WERI-Rb-1 (cell line): ENCODE measurements around the gene PARP4.
"Not testable (repeated sequence)": the region's sequence is repeated elsewhere in the genome, so short reads cannot be mapped to it uniquely, and the experiment has no call there.

Experiments used
- DNase-seq: peaks from one replicate; pipeline ENCODE4 v3.0.0-alpha.2; 2020
- H3K27ac ChIP-seq: fragments of 250-450 bp; sonication (Bioruptor Pico); 2 replicates; pipeline ENCODE4 v1.5.1; 2020; ENCODE audit warnings: mild to moderate bottlenecking, moderate library complexity
- H3K27me3 ChIP-seq: fragments of 250-450 bp; sonication (Bioruptor Pico); 2 replicates; pipeline ENCODE4 v1.5.1; 2021; ENCODE audit warnings: mild to moderate bottlenecking, low read depth, moderate library complexity; ENCODE audit not compliant: insufficient read depth, severe bottlenecking
- H3K36me3 ChIP-seq: fragments of 250-450 bp; sonication (Bioruptor Pico); 2 replicates; pipeline ENCODE4 v1.5.1; 2020; ENCODE audit warnings: mild to moderate bottlenecking, moderate library complexity
- H3K4me3 ChIP-seq: 2 replicates; pipeline ENCODE4 v1.5.1; 2011; ENCODE audit warnings: low read depth, mild to moderate bottlenecking, control low read depth, low read length
- H3K9me3 ChIP-seq: fragments of 250-450 bp; sonication (Bioruptor Pico); 2 replicates; pipeline ENCODE4 v1.5.1; 2021; ENCODE audit warnings: mild to moderate bottlenecking, moderate library complexity; ENCODE audit not compliant: severe bottlenecking
- TF ChIP-seq, protein P1 (sequence below): IDR thresholded peaks from 2 replicates; pipeline ENCODE4 v1.5.1; 2011; ENCODE audit warnings: low read depth, mild to moderate bottlenecking, control low read depth, inconsistent platforms, low read length

PARP4 gene

GRCh38 chr13:24385902-24386301, 126.7 kb downstream of the PARP4 start:
- H3K9me3 ChIP-seq = peaks cover 6% of the 10 kb centered on the region
- H3K4me3 ChIP-seq = no peak overlapping the region
- no peaks in the 10 kb centered on the region for H3K36me3 ChIP-seq
- no peak for DNase-seq
- TF ChIP-seq, protein P1, sequence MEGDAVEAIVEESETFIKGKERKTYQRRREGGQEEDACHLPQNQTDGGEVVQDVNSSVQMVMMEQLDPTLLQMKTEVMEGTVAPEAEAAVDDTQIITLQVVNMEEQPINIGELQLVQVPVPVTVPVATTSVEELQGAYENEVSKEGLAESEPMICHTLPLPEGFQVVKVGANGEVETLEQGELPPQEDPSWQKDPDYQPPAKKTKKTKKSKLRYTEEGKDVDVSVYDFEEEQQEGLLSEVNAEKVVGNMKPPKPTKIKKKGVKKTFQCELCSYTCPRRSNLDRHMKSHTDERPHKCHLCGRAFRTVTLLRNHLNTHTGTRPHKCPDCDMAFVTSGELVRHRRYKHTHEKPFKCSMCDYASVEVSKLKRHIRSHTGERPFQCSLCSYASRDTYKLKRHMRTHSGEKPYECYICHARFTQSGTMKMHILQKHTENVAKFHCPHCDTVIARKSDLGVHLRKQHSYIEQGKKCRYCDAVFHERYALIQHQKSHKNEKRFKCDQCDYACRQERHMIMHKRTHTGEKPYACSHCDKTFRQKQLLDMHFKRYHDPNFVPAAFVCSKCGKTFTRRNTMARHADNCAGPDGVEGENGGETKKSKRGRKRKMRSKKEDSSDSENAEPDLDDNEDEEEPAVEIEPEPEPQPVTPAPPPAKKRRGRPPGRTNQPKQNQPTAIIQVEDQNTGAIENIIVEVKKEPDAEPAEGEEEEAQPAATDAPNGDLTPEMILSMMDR = no peak
- H3K27me3 ChIP-seq = no peaks in the 10 kb centered on the region
- no peak overlapping the region for H3K27ac ChIP-seq

GRCh38 chr13:24384946-24385345, 127.6 kb downstream of the PARP4 start:
- H3K27ac ChIP-seq, H3K9me3 ChIP-seq, DNase-seq, H3K27me3 ChIP-seq, H3K4me3 ChIP-seq, H3K36me3 ChIP-seq: not testable (repeated sequence)

- H3K9me3 ChIP-seq, DNase-seq, H3K4me3 ChIP-seq, H3K27ac ChIP-seq, H3K36me3 ChIP-seq, H3K27me3 ChIP-seq: not testable (repeated sequence)
Observed at GRCh38 chr13:24384091-24384490, 128.5 kb downstream of the PARP4 start.

- Histone ChIP-seq H3K27me3 (no peaks in the 10 kb centered on the region), H3K36me3 (no peaks in the 10 kb centered on the region), H3K4me3 (no peak overlapping the region), H3K9me3 (peaks cover 6% of the 10 kb centered on the region), H3K27ac (no peak overlapping the region)
- no peak for DNase-seq
- TF ChIP-seq, protein P1 = no peak
Observed at GRCh38 chr13:24381541-24382265, 130.9 kb downstream of the PARP4 start.

DNA sequence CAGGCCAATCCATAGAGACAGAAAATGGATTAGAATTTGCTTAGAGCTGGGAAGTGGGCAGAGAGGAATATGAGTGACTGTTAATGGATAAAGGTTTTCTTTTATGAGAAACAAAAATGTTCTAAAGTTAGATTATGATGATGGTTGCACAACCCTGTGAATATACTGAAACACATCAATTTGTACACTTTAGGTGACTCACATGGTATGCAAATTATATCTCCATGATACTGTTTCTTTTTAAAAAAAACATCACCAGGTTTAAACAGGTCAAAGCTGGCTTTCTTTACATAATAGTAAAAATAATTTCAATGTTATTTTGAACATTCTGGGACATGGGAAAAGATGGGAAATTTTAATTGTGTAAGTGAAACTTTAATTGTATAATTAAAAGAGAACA, 131.7 kb downstream of the PARP4 start:
- H3K27ac ChIP-seq, H3K27me3 ChIP-seq: not testable (repeated sequence)

DNA sequence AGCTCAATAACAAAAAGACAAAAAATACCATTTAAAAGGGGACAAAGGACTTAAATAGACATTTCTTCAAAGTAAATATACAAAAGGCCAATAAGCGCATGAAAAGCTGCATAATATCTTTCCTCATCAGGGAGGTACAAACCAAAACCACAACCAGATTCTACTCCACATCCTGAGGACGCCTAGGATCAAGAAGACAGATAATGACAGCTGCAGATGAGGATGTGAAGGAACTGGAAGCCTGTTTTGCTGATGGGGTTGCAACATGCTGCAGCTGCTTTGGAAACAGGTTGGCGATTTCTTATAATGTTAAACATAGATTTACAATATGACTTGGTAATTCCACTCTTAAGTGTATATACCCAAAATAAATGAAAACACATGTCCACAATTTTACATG, 132.4 kb downstream of the PARP4 start:
- DNase-seq, H3K36me3 ChIP-seq, H3K27ac ChIP-seq, H3K4me3 ChIP-seq, H3K27me3 ChIP-seq, H3K9me3 ChIP-seq: not testable (repeated sequence)

More for the DNA sequence above, 131.7 kb downstream of the PARP4 start:
- DNase-seq, H3K9me3 ChIP-seq, H3K36me3 ChIP-seq, H3K4me3 ChIP-seq: not testable (repeated sequence)

DNA sequence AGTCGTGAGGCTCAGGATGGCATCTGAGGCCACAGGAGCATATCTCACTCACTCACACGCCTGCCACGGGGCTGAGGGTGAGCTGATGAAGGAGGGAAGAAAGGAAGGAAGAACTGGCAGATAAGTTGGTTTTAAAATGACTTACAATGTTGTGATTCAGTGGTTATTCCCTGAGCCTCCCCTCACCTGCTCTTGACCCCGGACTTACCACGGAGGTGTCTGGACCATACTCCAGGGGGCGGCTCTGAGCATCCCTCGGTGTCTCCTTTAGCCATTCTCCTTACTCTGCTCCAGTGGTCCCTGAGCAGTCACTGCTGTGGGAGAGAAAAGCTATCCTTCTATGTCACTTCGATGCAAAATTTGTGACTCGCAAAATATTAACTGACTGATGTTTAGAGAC, 141.3 kb downstream of the PARP4 start:
- not testable (repeated sequence) for H3K9me3 ChIP-seq, H3K36me3 ChIP-seq, DNase-seq, H3K27ac ChIP-seq, H3K27me3 ChIP-seq, H3K4me3 ChIP-seq
- TF ChIP-seq, protein P1 = peak; percentile 48
